Activated CD8-positive, alpha-beta memory T cell treated with anti-CD3 and anti-CD28 coated beads, Interleukin-2, amount 50 U/mL, for 48 hours (primary cell): ENCODE data around the gene ZNF776.
"Not testable (repeated sequence)": the region's sequence is repeated elsewhere in the genome, so short reads cannot be mapped to it uniquely, and the experiment has no call there.

Experiments used
- DNase-seq: peaks from one replicate; pipeline ENCODE4 v3.0.0-alpha.2; 2020

ZNF776 gene

GRCh38 chr19:57779220-57779845, 32.7 kb downstream of the ZNF776 start:
- no peak for DNase-seq

GRCh38 chr19:57786286-57786685, 39.7 kb downstream of the ZNF776 start:
- DNase-seq, result no peak

GRCh38 chr19:57786906-57787305, 40.3 kb downstream of the ZNF776 start:
- DNase-seq, result no peak

- DNase-seq, result no peak
Measured at GRCh38 chr19:57788114-57788692, 41.6 kb downstream of the ZNF776 start.

DNA sequence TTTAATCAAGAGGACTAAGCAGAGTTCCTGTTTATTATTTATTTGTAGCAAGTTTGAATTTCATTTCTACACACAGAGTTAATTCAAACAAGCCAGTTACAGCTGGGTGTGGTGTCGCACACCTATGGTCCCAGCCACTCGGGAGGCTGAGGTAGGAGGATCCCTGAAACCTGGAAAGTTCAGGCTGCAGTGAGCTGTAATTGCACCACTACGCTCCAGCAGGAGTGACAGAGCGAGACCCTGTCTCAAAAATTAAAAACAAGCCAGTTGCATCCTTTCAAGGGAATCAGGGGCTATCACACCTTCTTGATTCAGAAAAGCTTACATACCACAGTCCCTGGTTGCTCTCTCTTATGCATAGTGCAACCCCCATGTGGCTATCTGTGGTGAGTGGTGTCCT, 42.7 kb downstream of the ZNF776 start:
- no peak for DNase-seq

DNA sequence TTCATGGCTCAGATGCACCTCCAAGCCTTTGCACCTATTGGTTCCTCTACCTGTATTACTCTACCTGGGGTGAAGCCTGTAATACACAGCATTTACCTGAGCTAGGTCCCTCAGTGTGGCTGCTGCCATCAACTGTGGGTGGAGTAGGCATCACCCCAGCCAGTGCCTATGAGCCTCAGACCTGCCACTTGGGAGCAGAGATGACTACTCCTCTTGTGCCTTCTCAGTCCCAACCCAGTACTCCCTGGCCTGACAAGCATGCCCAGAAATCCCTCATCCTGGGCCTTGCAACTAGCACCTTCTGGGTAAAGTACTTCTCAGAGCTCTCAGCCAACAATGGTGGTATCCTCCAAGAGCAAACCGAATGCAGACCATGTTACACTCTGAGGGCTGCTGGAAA, 50.0 kb downstream of the ZNF776 start:
- DNase-seq, result not testable (repeated sequence)

- DNase-seq, result no peak
Measured at GRCh38 chr19:57800696-57801095, 54.1 kb downstream of the ZNF776 start.

DNA sequence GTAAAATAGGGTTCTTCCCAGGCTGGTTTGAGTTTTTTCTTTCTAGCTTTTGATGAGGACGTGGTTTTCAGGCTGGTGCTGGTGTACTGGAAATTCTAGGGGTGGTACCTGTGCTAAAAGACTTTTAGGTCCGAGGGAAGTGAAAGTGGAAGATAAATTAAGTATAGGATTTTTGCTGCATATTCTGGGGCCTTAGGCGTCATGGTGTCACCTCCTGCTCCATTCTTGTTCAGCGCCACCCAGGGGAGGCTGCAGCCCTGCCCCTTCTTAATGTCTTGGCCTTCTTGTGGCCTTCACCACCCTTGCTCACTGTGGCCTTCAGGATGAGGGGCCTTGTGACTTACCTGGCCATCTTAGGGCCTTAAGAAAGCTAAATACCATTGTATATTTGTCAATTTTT, 55.7 kb downstream of the ZNF776 start:
- DNase-seq, result no peak

- DNase-seq, result no peak
Measured at GRCh38 chr19:57803265-57803593, 56.6 kb downstream of the ZNF776 start.

DNA sequence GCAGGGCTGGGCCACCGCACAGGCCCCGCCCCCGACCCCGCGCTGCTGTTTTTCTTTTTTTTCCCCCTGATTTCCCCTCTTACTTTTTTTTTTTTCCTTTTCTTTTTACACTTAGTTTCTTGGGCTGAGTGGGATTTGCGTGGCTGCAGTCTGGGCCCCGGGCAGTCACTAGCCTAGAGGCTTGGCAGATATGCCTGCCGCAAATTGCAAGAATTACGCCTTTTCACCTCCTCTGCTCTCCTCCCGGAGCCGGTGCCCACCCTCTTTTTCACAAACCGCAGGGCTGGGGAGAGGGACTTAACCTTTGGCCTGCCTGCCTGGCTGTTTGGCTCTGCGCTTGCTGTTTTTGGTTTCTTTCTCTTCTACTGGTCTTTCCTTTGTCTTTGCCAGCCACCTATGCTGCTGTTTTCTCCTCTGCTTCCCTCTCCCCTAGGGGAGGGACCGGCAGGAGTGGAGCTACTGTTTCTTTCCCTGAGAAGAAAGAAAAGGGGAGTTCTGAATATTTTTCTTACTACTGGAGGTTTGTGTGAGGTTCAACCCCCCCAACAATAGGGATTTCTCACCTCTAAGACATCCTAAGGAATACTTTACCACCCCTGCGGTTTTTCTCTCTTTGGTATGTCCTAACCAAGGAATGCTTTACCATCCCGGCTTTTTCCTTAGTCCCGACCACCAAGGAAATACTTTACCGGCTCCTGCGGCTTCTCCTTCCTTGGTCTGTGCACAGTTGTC, 57.1 kb downstream of the ZNF776 start:
- DNase-seq, result no peak

DNA sequence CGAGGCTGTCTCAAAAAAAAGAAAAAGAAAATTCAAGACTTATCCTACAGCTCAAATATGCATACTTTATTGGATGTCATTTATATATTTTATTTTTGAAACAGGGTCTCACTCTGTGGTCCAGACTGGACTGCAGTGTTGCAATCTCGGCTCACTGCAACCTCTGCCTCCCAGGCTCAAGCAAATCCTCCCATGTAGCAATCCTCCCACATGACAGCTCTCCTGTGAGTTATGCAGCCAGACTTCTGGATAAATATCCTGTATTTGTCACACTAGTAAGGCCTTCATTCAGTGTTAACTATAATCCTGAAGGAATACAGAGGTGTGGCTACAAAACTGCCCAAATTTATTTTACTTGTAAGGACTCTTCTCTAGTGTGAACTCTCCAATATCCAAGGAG, 60.9 kb downstream of the ZNF776 start:
- DNase-seq, result no peak
